Smooth muscle cell (in vitro differentiated cells): Measurements from ENCODE around the gene SPI1. TPM values are rescaled to one million over a fixed set of nuclear protein-coding genes. Genes with fewer than 3 reads are reported as not detected.

Experiments
- DNase-seq: peaks from one replicate; lab custom pipeline; 2025; ENCODE audit not compliant: unreplicated experiment; lab: John Stamatoyannopoulos, UW
- H2AFZ ChIP-seq: fragments of 200-600 bp; sonication (generic); 2 replicates; pipeline ENCODE4 v1.6.0; 2016; ENCODE audit warnings: antibody characterized with exemption, low read depth, mild to moderate bottlenecking
- H3F3A ChIP-seq: fragments of 200-600 bp; sonication (generic); 2 replicates; pipeline ENCODE4 v1.6.0; 2017; ENCODE audit warnings: antibody characterized with exemption, low read depth
- H3K27ac ChIP-seq: fragments of 200-600 bp; sonication (generic); 2 replicates; pipeline ENCODE4 v1.5.1; 2016; ENCODE audit warnings: low read depth, mild to moderate bottlenecking
- H3K27me3 ChIP-seq: fragments of 200-600 bp; sonication (generic); 2 replicates; pipeline ENCODE4 v1.6.1; 2016; ENCODE audit warnings: low read depth, mild to moderate bottlenecking
- H3K36me3 ChIP-seq: fragments of 200-600 bp; sonication (generic); 2 replicates; pipeline ENCODE4 v1.5.1; 2016; ENCODE audit warnings: low read depth
- H3K4me1 ChIP-seq: fragments of 200-600 bp; sonication (generic); 2 replicates; pipeline ENCODE4 v1.5.1; 2016; ENCODE audit warnings: low read depth
- H3K4me2 ChIP-seq: fragments of 200-600 bp; sonication (generic); 2 replicates; pipeline ENCODE4 v1.6.0; 2016; ENCODE audit warnings: mild to moderate bottlenecking
- H3K4me3 ChIP-seq: fragments of 200-600 bp; sonication (generic); 2 replicates; pipeline ENCODE4 v1.5.1; 2016; ENCODE audit warnings: mild to moderate bottlenecking
- H3K79me2 ChIP-seq: fragments of 200-600 bp; sonication (generic); 2 replicates; pipeline ENCODE4 v1.6.0; 2016; ENCODE audit warnings: low read depth, mild to moderate bottlenecking
- H3K9ac ChIP-seq: fragments of 200-600 bp; sonication (generic); 2 replicates; pipeline ENCODE4 v1.6.0; 2016; ENCODE audit warnings: low read depth
- H3K9me3 ChIP-seq: fragments of 200-600 bp; sonication (generic); replicated peaks from 2 replicates; pipeline ENCODE4 v1.5.1; 2016; ENCODE audit warnings: low read depth
- H4K20me1 ChIP-seq: fragments of 200-600 bp; sonication (generic); 2 replicates; pipeline ENCODE4 v1.6.0; 2016; ENCODE audit warnings: low read depth
- CTCF ChIP-seq: fragments of 200-600 bp; sonication (generic); IDR thresholded peaks from 2 replicates; pipeline ENCODE4 v1.5.1; 2017; ENCODE audit warnings: borderline replicate concordance, mild to moderate bottlenecking, antibody characterized with exemption; ENCODE audit not compliant: insufficient read depth, poor library complexity, severe bottlenecking
- WGBS: methylation state at CpG from one replicate; pipeline ENCODE4 v1.1.7; 2016; ENCODE audit warnings: low lambda C conversion rate; 5-methylcytosine and 5-hydroxymethylcytosine counted together
- polyA plus RNA-seq: library from polyadenylated mRNA; unstranded; fragments of >200 nt; fragmentation: Nextera tagmentation; extraction: Ambion mirVana; gene quantifications from 2 replicates; pipeline ENCODE4 v1.2.1, GENCODE V29; 2016
- total RNA-seq: library from RNA; depleted of rRNA; stranded (reverse); fragments of >200 nt; gene quantifications from 2 replicates; pipeline ENCODE4 v1.2.3, GENCODE V29; 2014

Gene SPI1
- total and polyA plus RNA-seq, 2 experiments from 2014 or later: not detected

GRCh38 chr11:47418454-47419259 is 40.3 kb upstream of the SPI1 start:
- no peak overlapping the region for H2AFZ ChIP-seq
- no peaks in the 10 kb centered on the region for H3K36me3 ChIP-seq
- no peak for DNase-seq
- peaks cover 21% of the 10 kb centered on the region for H3F3A ChIP-seq
- no peaks in the 10 kb centered on the region for H3K9me3 ChIP-seq
- H3K79me2 ChIP-seq: no peaks in the 10 kb centered on the region
- H3K27ac ChIP-seq: peak overlapping the region; percentile 81
- H4K20me1 ChIP-seq: no peaks in the 10 kb centered on the region
- H3K4me3 ChIP-seq: no peak overlapping the region
- peaks cover 7% of the 10 kb centered on the region for H3K4me1 ChIP-seq
- no peaks in the 10 kb centered on the region for H3K27me3 ChIP-seq
- no peak overlapping the region for H3K9ac ChIP-seq
- no peak for TF ChIP-seq CTCF
- 96% methylated on average over 23 of the region's 23 CpGs for WGBS
- no peak overlapping the region for H3K4me2 ChIP-seq

DNA sequence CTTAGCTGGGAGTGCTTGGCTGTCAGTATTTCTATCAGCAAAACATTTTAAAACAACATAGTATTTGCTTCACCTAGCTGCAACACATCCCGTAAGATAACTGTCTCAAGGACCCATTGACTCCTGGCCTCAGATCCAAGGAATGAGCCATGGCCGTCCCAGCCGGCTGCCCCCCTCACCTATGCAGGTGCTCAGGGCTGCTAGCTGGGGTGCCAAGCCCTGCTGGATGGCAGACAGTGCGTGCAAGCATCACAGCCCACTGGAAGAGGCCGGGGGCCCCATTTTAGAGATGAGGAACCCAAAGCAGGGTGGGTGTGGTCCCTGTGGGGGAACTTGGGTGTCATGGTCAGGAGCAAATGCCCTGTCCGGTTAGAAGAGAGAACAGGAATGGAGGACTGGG is 39.4 kb upstream of the SPI1 start:
- Histone ChIP-seq H2AFZ (no peak overlapping the region), H3K4me2 (no peak overlapping the region), H3K4me3 (no peak overlapping the region), H3K9me3 (no peaks in the 10 kb centered on the region), H3K9ac (no peak overlapping the region), H3K4me1 (peaks cover 7% of the 10 kb centered on the region), H3F3A (peaks cover 23% of the 10 kb centered on the region), H3K27ac (peak overlapping the region; percentile 81), H3K36me3 (no peaks in the 10 kb centered on the region), H3K79me2 (no peaks in the 10 kb centered on the region), H3K27me3 (no peaks in the 10 kb centered on the region), H4K20me1 (no peaks in the 10 kb centered on the region)
- no peak for TF ChIP-seq CTCF
- WGBS: 90% methylated on average over 6 of the region's 6 CpGs
- DNase-seq: no peak

DNA sequence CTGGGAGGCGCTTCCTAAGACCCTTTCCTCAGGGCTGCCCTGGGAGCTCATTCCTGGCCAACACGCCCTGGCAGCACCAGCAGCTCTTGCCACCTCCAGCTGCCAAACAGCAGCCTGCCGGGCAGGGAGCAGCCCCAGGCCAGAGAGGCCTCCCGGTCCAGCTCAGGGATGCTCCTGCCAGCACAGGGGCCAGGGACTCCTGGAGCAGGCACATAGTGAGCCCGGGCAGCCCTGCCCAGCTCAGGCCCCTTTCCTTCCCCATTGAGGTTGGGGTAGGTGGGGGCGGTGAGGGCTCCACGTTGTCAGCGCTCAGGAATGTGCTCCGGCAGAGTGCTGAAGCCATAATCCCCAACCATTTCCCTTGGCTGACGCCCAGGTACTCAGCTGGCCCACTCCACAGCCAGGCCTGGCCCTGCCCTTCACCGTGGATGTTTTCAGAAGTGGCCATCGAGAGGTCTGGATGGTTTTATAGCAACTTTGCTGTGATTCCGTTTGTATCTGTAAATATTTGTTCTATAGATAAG is 37.7 kb upstream of the SPI1 start:
- peak overlapping the region; percentile 58 for H3K4me2 ChIP-seq
- H3K27me3 ChIP-seq: no peaks in the 10 kb centered on the region
- peak; percentile 32 for DNase-seq
- no peak overlapping the region for H3K4me3 ChIP-seq
- H2AFZ ChIP-seq: no peak overlapping the region
- no peaks in the 10 kb centered on the region for H3K36me3 ChIP-seq
- no peak for TF ChIP-seq CTCF
- peaks cover 7% of the 10 kb centered on the region for H3K4me1 ChIP-seq
- WGBS: 26% methylated on average over 13 of the region's 13 CpGs
- H4K20me1 ChIP-seq: peaks cover 12% of the 10 kb centered on the region
- H3K9me3 ChIP-seq: no peaks in the 10 kb centered on the region
- peak overlapping the region; percentile 81 for H3K27ac ChIP-seq
- peak overlapping the region; percentile 18 for H3K9ac ChIP-seq
- H3F3A ChIP-seq: peaks cover 28% of the 10 kb centered on the region
- peaks cover 12% of the 10 kb centered on the region for H3K79me2 ChIP-seq
